ENCODE results near the gene COL15A1. TPM values are rescaled to one million over a fixed set of nuclear protein-coding genes. Genes with fewer than 3 reads are reported as not detected.

Gene COL15A1
- total RNA-seq, 1 experiment from 2014 or later: 0.10 TPM

GRCh38 chr9:99034149-99034548 lies 90.4 kb downstream of the COL15A1 start:
- in situ Hi-C loops (cut with HindIII; ENCODE audit: low pct_unique_long_range_greater_than_20kb, low sequenced_read_pairs): no loop called here
- ChIA-PET CTCF (no interaction called here), POLR2A (no interaction called here)
- intact Hi-C loops (cut with micrococcal nuclease; ENCODE audit: unreplicated experiment): no loop called here
- Histone ChIP-seq H3K27me3 (ENCODE audit: control insufficient read depth, insufficient read depth, low read length) (no peaks in the 10 kb centered on the region), H3K36me3 (ENCODE audit: control insufficient read depth, insufficient read depth, low read length) (no peaks in the 10 kb centered on the region), H3K4me3 (ENCODE audit: low read depth in 2 of 2, low read length in 2 of 2) (no peak overlapping the region), H3K9me3 (ENCODE audit: control insufficient read depth, insufficient read depth, low read depth, low read length) (no peaks in the 10 kb centered on the region), H3K4me1 (ENCODE audit: control insufficient read depth, insufficient read depth, low read length) (no peaks in the 10 kb centered on the region), H3K27ac (ENCODE audit: low read length) (no peak overlapping the region)
- ATAC-seq (no peak), DNase-seq (ENCODE audit: low read depth, low spot score) (no peak)
- TF ChIP-seq REST (IDR thresholded peaks at IDR 0.05; ENCODE audit: insufficient read depth in 1 of 2, low read depth in 2 of 2, low read length in 1 of 2) (no peak), CTCF (IDR thresholded peaks at IDR 0.05) (no peak), TCF7L2 (IDR thresholded peaks at IDR 0.05; ENCODE audit: low read depth, low read length) (no peak), SIN3A (IDR thresholded peaks at IDR 0.05; ENCODE audit: borderline replicate concordance, insufficient read depth, low read depth, low read length) (no peak), POLR2AphosphoS5 (IDR thresholded peaks at IDR 0.05; ENCODE audit: low read depth, low read length) (no peak)
- no TSS peak for BruUV-seq (replicated peaks)

- Histone ChIP-seq H3K27ac (ENCODE audit: low read length) (no peak overlapping the region), H3K4me3 (ENCODE audit: low read depth in 2 of 2, low read length in 2 of 2) (no peak overlapping the region), H3K9me3 (ENCODE audit: control insufficient read depth, insufficient read depth, low read depth, low read length) (no peaks in the 10 kb centered on the region), H3K4me1 (ENCODE audit: control insufficient read depth, insufficient read depth, low read length) (no peaks in the 10 kb centered on the region), H3K27me3 (ENCODE audit: control insufficient read depth, insufficient read depth, low read length) (no peaks in the 10 kb centered on the region), H3K36me3 (ENCODE audit: control insufficient read depth, insufficient read depth, low read length) (no peaks in the 10 kb centered on the region)
- ATAC-seq (no peak), DNase-seq (ENCODE audit: low read depth, low spot score) (no peak)
- no TSS peak for BruUV-seq (replicated peaks)
- intact Hi-C loops (cut with micrococcal nuclease; ENCODE audit: unreplicated experiment): no loop called here
- CTCF ChIA-PET: no interaction called here
- POLR2A ChIA-PET: no interaction called here
- in situ Hi-C loops (cut with HindIII; ENCODE audit: low pct_unique_long_range_greater_than_20kb, low sequenced_read_pairs): no loop called here
- no peak for TF ChIP-seq SIN3A (IDR thresholded peaks at IDR 0.05; ENCODE audit: borderline replicate concordance, insufficient read depth, low read depth, low read length)
Measured at GRCh38 chr9:99035313-99035712, 91.6 kb downstream of the COL15A1 start.

- in situ Hi-C loops (cut with HindIII; ENCODE audit: low pct_unique_long_range_greater_than_20kb, low sequenced_read_pairs): no loop called here
Measured at GRCh38 chr9:99037769-99038483, 94.2 kb downstream of the COL15A1 start.

More at GRCh38 chr9:99037769-99038483, 94.2 kb downstream of the COL15A1 start:
- BruUV-seq (replicated peaks): no TSS peak
- H3K27me3 ChIP-seq (ENCODE audit: control insufficient read depth, insufficient read depth, low read length): no peaks in the 10 kb centered on the region
- DNase-seq (ENCODE audit: low read depth, low spot score) (no peak), ATAC-seq (no peak)
- no peaks in the 10 kb centered on the region for H3K36me3 ChIP-seq (ENCODE audit: control insufficient read depth, insufficient read depth, low read length)
- H3K4me1 ChIP-seq (ENCODE audit: control insufficient read depth, insufficient read depth, low read length): no peaks in the 10 kb centered on the region
- ChIA-PET CTCF (no interaction called here), POLR2A (interaction anchor here (0.6 kb wide), 2 partner anchors 24 to 73 kb away, joined by 3 to 9 read pairs; no protein-coding TSS in a partner anchor)
- no peak overlapping the region for H3K27ac ChIP-seq (ENCODE audit: low read length)
- no peak overlapping the region for H3K4me3 ChIP-seq (ENCODE audit: low read depth in 2 of 2, low read length in 2 of 2)
- TF ChIP-seq REST (IDR thresholded peaks at IDR 0.05; ENCODE audit: insufficient read depth in 1 of 2, low read depth in 2 of 2, low read length in 1 of 2) (no peak), TCF7L2 (IDR thresholded peaks at IDR 0.05; ENCODE audit: low read depth, low read length) (no peak), SIN3A (IDR thresholded peaks at IDR 0.05; ENCODE audit: borderline replicate concordance, insufficient read depth, low read depth, low read length) (no peak), CTCF (IDR thresholded peaks at IDR 0.05) (no peak), POLR2AphosphoS5 (IDR thresholded peaks at IDR 0.05; ENCODE audit: low read depth, low read length) (no peak)
- intact Hi-C loops (cut with micrococcal nuclease; ENCODE audit: unreplicated experiment): no loop called here
- H3K9me3 ChIP-seq (ENCODE audit: control insufficient read depth, insufficient read depth, low read depth, low read length): no peaks in the 10 kb centered on the region

Data from Panc1 (cell line).